Astrocyte (in vitro differentiated cells and primary cell): ENCODE results near the gene EML1. TPM values are rescaled to one million over a fixed set of nuclear protein-coding genes. Genes with fewer than 3 reads are reported as not detected.
"Not testable (repeated sequence)": the region's sequence is repeated elsewhere in the genome, so short reads cannot be mapped to it uniquely, and the experiment has no call there.

Source experiments
- DNase-seq: peaks from one replicate; pipeline ENCODE4 v3.0.0-alpha.2; 2010; ENCODE audit warnings: low read depth
- FAIRE-seq: peaks from 2 replicates; lab custom pipeline; 2011; peaks lifted over from hg19 to GRCh38; lab: Jason Lieb, UNC
- H2AFZ ChIP-seq: 2 replicates; pipeline ENCODE4 v1.6.0; 2012; ENCODE audit warnings: low read depth, low read length, inconsistent platforms
- H3K27ac ChIP-seq: 2 replicates; pipeline ENCODE4 v1.5.1; 2011; ENCODE audit warnings: low read depth, low read length, inconsistent platforms
- H3K27me3 ChIP-seq: 2 replicates; pipeline ENCODE4 v1.6.0; 2011; ENCODE audit warnings: low read length, inconsistent platforms; ENCODE audit not compliant: insufficient read depth
- H3K36me3 ChIP-seq: 2 replicates; pipeline ENCODE4 v1.5.1; 2011; ENCODE audit warnings: low read length, inconsistent platforms; ENCODE audit not compliant: insufficient read depth
- H3K4me1 ChIP-seq: 2 replicates; pipeline ENCODE4 v1.5.1; 2011; ENCODE audit warnings: low read length, inconsistent platforms; ENCODE audit not compliant: insufficient read depth
- H3K4me2 ChIP-seq: 2 replicates; pipeline ENCODE4 v1.6.0; 2012; ENCODE audit warnings: low read length, inconsistent platforms
- H3K4me3 ChIP-seq: 2 replicates; pipeline ENCODE4 v1.5.1; 2011; ENCODE audit warnings: low read depth, mild to moderate bottlenecking, low read length, inconsistent platforms; ENCODE audit not compliant: insufficient read depth
- H3K79me2 ChIP-seq: 2 replicates; pipeline ENCODE4 v1.6.0; 2012; ENCODE audit warnings: mild to moderate bottlenecking, low read length, inconsistent platforms; ENCODE audit not compliant: insufficient read depth
- H3K9ac ChIP-seq: 2 replicates; pipeline ENCODE4 v1.6.0; 2012; ENCODE audit warnings: mild to moderate bottlenecking, low read length, inconsistent platforms
- H3K9me3 ChIP-seq: 2 replicates; pipeline ENCODE4 v1.5.1; 2012; ENCODE audit warnings: low read depth, mild to moderate bottlenecking, low read length, inconsistent platforms; ENCODE audit not compliant: insufficient read depth
- H4K20me1 ChIP-seq: 2 replicates; pipeline ENCODE4 v1.6.0; 2012; ENCODE audit warnings: low read length, inconsistent platforms; ENCODE audit not compliant: insufficient read depth
- H3K27ac Mint-ChIP-seq: one replicate; pipeline ENCODE4 v1.8.0; 2021; ENCODE audit warnings: mild to moderate bottlenecking, mixed read lengths; ENCODE audit not compliant: unreplicated experiment
- H3K27me3 Mint-ChIP-seq: one replicate; pipeline ENCODE4 v1.8.0; 2021; ENCODE audit warnings: low read depth, mixed read lengths; ENCODE audit not compliant: unreplicated experiment
- H3K36me3 Mint-ChIP-seq: one replicate; pipeline ENCODE4 v1.8.0; 2021; ENCODE audit warnings: low read depth, mixed read lengths; ENCODE audit not compliant: unreplicated experiment
- H3K4me1 Mint-ChIP-seq: one replicate; pipeline ENCODE4 v1.8.0; 2021; ENCODE audit warnings: low read depth, mixed read lengths; ENCODE audit not compliant: unreplicated experiment
- H3K4me3 Mint-ChIP-seq: one replicate; pipeline ENCODE4 v1.8.0; 2021; ENCODE audit warnings: mild to moderate bottlenecking, moderate library complexity, mixed read lengths; ENCODE audit not compliant: unreplicated experiment
- H3K9me3 Mint-ChIP-seq: one replicate; pipeline ENCODE4 v1.8.0; 2021; ENCODE audit warnings: mild to moderate bottlenecking, mixed read lengths; ENCODE audit not compliant: unreplicated experiment
- EZH2 ChIP-seq: IDR thresholded peaks from 2 replicates; pipeline ENCODE4 v1.6.1; 2012; ENCODE audit warnings: mild to moderate bottlenecking, low read length, inconsistent platforms; ENCODE audit not compliant: insufficient read depth
- total RNA-seq: library from RNA; stranded (reverse); gene quantifications from 2 replicates; pipeline ENCODE4 v1.2.1, GENCODE V29; 2021
- TF ChIP-seq, protein P1 (sequence below): IDR thresholded peaks from 2 replicates; pipeline ENCODE4 v1.5.1; 2011; ENCODE audit warnings: low read depth, mild to moderate bottlenecking, inconsistent platforms, low read length, moderate library complexity; ENCODE audit not compliant: insufficient read depth

EML1 gene
- total RNA-seq, 1 donor from 2014 or later: 17.1 TPM

GRCh38 chr14:99946652-99947489 is 153.7 kb downstream of the EML1 start:
- H3K4me1 Mint-ChIP-seq: peaks cover 10% of the 10 kb centered on the region
- H3K4me3 Mint-ChIP-seq: no peak overlapping the region
- Histone ChIP-seq H3K9ac (no peak overlapping the region), H3K9me3 (peaks cover under 1% of the 10 kb centered on the region), H4K20me1 (peaks cover 8% of the 10 kb centered on the region), H3K27ac (no peak overlapping the region), H2AFZ (no peak overlapping the region), H3K36me3 (no peaks in the 10 kb centered on the region), H3K4me1 (peaks cover 7% of the 10 kb centered on the region), H3K4me3 (no peak overlapping the region), H3K79me2 (no peaks in the 10 kb centered on the region), H3K27me3 (peaks cover 3% of the 10 kb centered on the region), H3K4me2 (no peak overlapping the region)
- peaks cover 2% of the 10 kb centered on the region for H3K27me3 Mint-ChIP-seq
- TF ChIP-seq, protein P1, sequence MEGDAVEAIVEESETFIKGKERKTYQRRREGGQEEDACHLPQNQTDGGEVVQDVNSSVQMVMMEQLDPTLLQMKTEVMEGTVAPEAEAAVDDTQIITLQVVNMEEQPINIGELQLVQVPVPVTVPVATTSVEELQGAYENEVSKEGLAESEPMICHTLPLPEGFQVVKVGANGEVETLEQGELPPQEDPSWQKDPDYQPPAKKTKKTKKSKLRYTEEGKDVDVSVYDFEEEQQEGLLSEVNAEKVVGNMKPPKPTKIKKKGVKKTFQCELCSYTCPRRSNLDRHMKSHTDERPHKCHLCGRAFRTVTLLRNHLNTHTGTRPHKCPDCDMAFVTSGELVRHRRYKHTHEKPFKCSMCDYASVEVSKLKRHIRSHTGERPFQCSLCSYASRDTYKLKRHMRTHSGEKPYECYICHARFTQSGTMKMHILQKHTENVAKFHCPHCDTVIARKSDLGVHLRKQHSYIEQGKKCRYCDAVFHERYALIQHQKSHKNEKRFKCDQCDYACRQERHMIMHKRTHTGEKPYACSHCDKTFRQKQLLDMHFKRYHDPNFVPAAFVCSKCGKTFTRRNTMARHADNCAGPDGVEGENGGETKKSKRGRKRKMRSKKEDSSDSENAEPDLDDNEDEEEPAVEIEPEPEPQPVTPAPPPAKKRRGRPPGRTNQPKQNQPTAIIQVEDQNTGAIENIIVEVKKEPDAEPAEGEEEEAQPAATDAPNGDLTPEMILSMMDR: peak; percentile 69
- no peak for TF ChIP-seq EZH2
- no peak for DNase-seq
- peaks cover 6% of the 10 kb centered on the region for H3K36me3 Mint-ChIP-seq
- no peak for FAIRE-seq
- H3K27ac Mint-ChIP-seq: no peak overlapping the region
- no peaks in the 10 kb centered on the region for H3K9me3 Mint-ChIP-seq

DNA sequence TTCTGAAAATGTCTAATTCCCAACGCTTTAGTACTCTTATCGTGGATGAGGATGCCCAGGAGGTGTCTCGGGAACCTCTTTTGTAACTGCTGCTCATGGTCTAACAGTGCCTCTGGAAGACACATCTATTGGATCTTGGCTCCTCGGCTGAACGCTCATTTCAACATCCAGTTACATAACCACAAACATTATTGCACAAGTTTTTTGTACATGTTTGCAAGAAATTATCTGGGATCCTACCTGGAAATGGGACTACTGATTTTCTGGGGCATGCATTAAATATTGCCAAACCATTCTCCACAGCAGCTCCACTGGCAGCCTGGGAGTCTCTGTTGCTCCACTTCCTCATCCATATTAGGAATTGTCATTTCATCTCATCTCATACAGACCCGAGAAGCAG is 154.5 kb downstream of the EML1 start:
- Histone ChIP-seq H3K9ac (no peak overlapping the region), H3K9me3 (peaks cover 4% of the 10 kb centered on the region), H3K27ac (no peak overlapping the region), H2AFZ (no peak overlapping the region), H4K20me1 (peaks cover 12% of the 10 kb centered on the region), H3K4me2 (no peak overlapping the region), H3K4me1 (peaks cover 7% of the 10 kb centered on the region), H3K4me3 (no peak overlapping the region), H3K79me2 (no peaks in the 10 kb centered on the region), H3K36me3 (no peaks in the 10 kb centered on the region), H3K27me3 (peaks cover 3% of the 10 kb centered on the region)
- TF ChIP-seq EZH2: no peak
- TF ChIP-seq, protein P1: no peak
- Mint-ChIP-seq H3K4me3 (no peak overlapping the region), H3K27me3 (peaks cover 2% of the 10 kb centered on the region), H3K36me3 (peaks cover 6% of the 10 kb centered on the region), H3K4me1 (peaks cover 10% of the 10 kb centered on the region), H3K9me3 (no peaks in the 10 kb centered on the region), H3K27ac (no peak overlapping the region)
- DNase-seq (no peak), FAIRE-seq (no peak)

DNA sequence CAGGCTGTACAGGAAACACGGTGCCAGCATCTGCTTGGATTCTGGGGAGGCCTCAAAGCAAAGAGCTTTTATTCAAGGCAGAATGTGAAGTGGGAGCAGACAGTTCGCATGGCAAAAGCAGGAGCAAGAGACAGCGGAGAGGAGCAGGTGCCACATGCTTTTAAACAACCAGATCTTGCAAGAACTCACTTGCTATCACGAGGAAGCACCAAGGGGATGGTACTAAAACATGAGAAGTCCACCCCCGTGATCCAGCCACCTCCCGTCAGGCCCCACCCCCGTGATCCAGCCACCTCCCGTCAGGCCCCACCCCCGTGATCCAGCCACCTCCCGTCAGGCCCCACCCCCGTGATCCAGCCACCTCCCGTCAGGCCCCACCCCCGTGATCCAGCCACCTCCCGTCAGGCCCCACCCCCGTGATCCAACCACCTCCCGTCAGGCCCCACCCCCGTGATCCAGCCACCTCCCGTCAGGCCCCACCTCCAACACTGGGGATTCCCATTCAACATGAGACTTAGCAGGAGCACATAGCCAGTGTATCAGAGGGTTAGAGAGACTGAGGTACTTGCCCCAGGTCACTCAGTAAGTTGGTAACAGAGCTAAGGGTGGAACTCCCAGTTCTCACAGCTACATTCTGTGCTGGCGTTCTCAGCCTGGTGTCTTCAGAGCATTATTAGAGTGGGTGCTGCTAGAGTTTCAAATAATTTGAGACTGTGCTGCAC is 156.0 kb downstream of the EML1 start:
- not testable (repeated sequence) for H3K4me2 ChIP-seq, H2AFZ ChIP-seq, DNase-seq, H3K4me3 Mint-ChIP-seq, FAIRE-seq, H3K9me3 ChIP-seq, H3K4me3 ChIP-seq, H3K9ac ChIP-seq, H3K27ac Mint-ChIP-seq, H3K27me3 ChIP-seq, H3K27me3 Mint-ChIP-seq, H3K27ac ChIP-seq, H3K36me3 ChIP-seq, H3K36me3 Mint-ChIP-seq, H3K4me1 ChIP-seq, H3K79me2 ChIP-seq, H3K9me3 Mint-ChIP-seq
- H4K20me1 ChIP-seq: peaks cover 12% of the 10 kb centered on the region
- H3K4me1 Mint-ChIP-seq: peaks cover 10% of the 10 kb centered on the region
